GM23338 (cell line): ENCODE measurements around the gene KIFC3. TPM values are rescaled to one million over a fixed set of nuclear protein-coding genes. Genes with fewer than 3 reads are reported as not detected.

ENCODE experiments used
- EZH2 ChIP-seq: fragments of 200-600 bp; sonication (generic); IDR thresholded peaks from one replicate; pipeline ENCODE4 v1.8.0; 2017; ENCODE audit warnings: antibody characterized with exemption, mild to moderate bottlenecking, low read depth; ENCODE audit not compliant: unreplicated experiment
- EZH2phosphoT487 ChIP-seq: fragments of 200-600 bp; sonication (generic); IDR thresholded peaks from one replicate; pipeline ENCODE4 v1.8.1; 2018; ENCODE audit warnings: antibody characterized with exemption; ENCODE audit not compliant: unreplicated experiment
- JUNB ChIP-seq: IDR thresholded peaks from one replicate; pipeline ENCODE4 v1.6.1; 2016; ENCODE audit warnings: antibody characterized with exemption; ENCODE audit not compliant: unreplicated experiment
- NANOG ChIP-seq: IDR thresholded peaks from 2 replicates; pipeline ENCODE4 v1.6.1; 2016; ENCODE audit warnings: antibody characterized with exemption, borderline replicate concordance
- ZNF114 ChIP-seq: fragments of 250-450 bp; sonication (Bioruptor Pico); IDR thresholded peaks from 2 replicates; pipeline ENCODE4 v1.5.0; 2020; ENCODE audit warnings: mild to moderate bottlenecking, moderate library complexity
- polyA plus RNA-seq: library from polyadenylated mRNA; unstranded; fragments of >200 nt; fragmentation: Nextera tagmentation; extraction: Ambion mirVana; gene quantifications from 2 replicates; pipeline ENCODE4 v1.2.1, GENCODE V29; 2016
- total RNA-seq: library from RNA; depleted of rRNA; stranded (reverse); fragments of >200 nt; shearing (Covaris generic); gene quantifications from 2 replicates; pipeline ENCODE4 v1.2.3, GENCODE V29; 2014
- TF ChIP-seq, protein P1 (sequence below): fragments of 250-450 bp; sonication (Bioruptor Pico); IDR thresholded peaks from 2 replicates; pipeline ENCODE4 v1.5.0; 2020; ENCODE audit warnings: mild to moderate bottlenecking, moderate library complexity
- TF ChIP-seq, protein P2 (sequence below): IDR thresholded peaks from 2 replicates; pipeline ENCODE4 v1.6.1; 2016; ENCODE audit warnings: antibody characterized with exemption
- TF ChIP-seq, protein P3 (sequence below), 2 experiments: fragments of 200-600 bp in 1 of 2; sonication (generic) in 1 of 2; conservative IDR thresholded peaks; 2 replicates each; pipeline versions ENCODE4 v1.5.1 to v1.6.1; 2016 to 2017; ENCODE audit warnings: antibody characterized with exemption in 2 of 2, low read depth in 2 of 2, mild to moderate bottlenecking in 2 of 2, moderate library complexity in 1 of 2

Gene KIFC3
- total and polyA plus RNA-seq, 2 experiments from 2014 or later = 4.4 to 12.5 TPM

DNA sequence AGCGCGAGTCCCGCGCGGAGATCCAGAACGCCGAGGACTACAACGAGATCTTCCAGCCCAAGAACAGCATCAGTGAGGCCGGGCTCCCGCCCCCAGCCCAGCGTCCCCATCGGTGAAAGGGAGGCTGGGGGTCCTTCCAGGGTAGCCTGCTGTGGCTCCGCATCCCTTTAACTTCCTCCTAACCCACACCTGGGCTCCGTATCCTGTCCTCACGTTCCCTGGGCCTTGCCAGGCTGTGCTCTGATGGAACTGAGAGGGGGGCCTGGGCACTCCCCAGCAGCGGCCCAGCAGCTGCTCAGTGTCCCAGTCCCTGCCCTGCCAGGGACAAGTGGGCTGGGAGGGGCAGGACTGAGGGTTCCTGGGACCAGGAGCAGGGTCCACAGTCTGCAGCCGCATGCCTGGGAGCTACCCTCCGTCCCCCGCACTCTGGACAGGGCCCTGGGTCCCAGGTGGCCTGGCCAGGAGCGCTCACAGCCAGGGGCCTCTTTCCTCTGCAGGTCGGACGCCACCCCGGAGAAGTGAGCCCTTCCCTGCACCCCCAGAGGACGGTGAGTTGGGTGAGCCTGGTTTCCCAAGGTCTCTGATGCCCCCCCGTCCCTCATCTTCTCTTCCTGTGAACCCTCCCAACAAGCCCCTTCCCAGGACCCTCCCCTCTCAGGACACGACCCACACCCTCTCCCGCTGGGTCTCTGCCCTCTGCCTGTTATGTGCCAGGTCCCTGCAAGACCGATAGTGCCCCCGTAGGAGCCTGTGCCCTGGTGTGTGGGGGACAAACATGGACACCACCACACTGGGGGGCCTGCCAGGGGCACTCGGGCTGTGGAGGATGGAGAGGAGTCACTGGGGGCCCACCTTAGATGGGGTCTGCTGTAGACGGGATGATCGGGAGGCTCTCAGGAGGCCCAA is 48.6 kb downstream of the KIFC3 start (continued):
- TF ChIP-seq, protein P1, sequence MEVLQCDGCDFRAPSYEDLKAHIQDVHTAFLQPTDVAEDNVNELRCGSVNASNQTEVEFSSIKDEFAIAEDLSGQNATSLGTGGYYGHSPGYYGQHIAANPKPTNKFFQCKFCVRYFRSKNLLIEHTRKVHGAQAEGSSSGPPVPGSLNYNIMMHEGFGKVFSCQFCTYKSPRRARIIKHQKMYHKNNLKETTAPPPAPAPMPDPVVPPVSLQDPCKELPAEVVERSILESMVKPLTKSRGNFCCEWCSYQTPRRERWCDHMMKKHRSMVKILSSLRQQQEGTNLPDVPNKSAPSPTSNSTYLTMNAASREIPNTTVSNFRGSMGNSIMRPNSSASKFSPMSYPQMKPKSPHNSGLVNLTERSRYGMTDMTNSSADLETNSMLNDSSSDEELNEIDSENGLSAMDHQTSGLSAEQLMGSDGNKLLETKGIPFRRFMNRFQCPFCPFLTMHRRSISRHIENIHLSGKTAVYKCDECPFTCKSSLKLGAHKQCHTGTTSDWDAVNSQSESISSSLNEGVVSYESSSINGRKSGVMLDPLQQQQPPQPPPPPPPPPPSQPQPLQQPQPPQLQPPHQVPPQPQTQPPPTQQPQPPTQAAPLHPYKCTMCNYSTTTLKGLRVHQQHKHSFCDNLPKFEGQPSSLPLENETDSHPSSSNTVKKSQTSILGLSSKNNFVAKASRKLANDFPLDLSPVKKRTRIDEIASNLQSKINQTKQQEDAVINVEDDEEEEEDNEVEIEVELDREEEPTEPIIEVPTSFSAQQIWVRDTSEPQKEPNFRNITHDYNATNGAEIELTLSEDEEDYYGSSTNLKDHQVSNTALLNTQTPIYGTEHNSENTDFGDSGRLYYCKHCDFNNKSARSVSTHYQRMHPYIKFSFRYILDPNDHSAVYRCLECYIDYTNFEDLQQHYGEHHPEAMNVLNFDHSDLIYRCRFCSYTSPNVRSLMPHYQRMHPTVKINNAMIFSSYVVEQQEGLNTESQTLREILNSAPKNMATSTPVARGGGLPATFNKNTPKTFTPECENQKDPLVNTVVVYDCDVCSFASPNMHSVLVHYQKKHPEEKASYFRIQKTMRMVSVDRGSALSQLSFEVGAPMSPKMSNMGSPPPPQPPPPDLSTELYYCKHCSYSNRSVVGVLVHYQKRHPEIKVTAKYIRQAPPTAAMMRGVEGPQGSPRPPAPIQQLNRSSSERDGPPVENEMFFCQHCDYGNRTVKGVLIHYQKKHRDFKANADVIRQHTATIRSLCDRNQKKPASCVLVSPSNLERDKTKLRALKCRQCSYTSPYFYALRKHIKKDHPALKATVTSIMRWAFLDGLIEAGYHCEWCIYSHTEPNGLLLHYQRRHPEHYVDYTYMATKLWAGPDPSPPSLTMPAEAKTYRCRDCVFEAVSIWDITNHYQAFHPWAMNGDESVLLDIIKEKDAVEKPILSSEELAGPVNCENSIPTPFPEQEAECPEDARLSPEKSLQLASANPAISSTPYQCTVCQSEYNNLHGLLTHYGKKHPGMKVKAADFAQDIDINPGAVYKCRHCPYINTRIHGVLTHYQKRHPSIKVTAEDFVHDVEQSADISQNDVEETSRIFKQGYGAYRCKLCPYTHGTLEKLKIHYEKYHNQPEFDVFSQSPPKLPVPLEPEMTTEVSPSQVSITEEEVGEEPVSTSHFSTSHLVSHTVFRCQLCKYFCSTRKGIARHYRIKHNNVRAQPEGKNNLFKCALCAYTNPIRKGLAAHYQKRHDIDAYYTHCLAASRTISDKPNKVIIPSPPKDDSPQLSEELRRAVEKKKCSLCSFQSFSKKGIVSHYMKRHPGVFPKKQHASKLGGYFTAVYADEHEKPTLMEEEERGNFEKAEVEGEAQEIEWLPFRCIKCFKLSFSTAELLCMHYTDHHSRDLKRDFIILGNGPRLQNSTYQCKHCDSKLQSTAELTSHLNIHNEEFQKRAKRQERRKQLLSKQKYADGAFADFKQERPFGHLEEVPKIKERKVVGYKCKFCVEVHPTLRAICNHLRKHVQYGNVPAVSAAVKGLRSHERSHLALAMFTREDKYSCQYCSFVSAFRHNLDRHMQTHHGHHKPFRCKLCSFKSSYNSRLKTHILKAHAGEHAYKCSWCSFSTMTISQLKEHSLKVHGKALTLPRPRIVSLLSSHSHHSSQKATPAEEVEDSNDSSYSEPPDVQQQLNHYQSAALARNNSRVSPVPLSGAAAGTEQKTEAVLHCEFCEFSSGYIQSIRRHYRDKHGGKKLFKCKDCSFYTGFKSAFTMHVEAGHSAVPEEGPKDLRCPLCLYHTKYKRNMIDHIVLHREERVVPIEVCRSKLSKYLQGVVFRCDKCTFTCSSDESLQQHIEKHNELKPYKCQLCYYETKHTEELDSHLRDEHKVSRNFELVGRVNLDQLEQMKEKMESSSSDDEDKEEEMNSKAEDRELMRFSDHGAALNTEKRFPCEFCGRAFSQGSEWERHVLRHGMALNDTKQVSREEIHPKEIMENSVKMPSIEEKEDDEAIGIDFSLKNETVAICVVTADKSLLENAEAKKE (CRISPR knock-in tag) = no peak
- TF ChIP-seq, protein P2, sequence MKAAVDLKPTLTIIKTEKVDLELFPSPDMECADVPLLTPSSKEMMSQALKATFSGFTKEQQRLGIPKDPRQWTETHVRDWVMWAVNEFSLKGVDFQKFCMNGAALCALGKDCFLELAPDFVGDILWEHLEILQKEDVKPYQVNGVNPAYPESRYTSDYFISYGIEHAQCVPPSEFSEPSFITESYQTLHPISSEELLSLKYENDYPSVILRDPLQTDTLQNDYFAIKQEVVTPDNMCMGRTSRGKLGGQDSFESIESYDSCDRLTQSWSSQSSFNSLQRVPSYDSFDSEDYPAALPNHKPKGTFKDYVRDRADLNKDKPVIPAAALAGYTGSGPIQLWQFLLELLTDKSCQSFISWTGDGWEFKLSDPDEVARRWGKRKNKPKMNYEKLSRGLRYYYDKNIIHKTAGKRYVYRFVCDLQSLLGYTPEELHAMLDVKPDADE = no peak
- TF ChIP-seq JUNB (no peak), EZH2phosphoT487 (no peak), EZH2 (no peak), NANOG (no peak), ZNF114 (no peak)
- TF ChIP-seq, protein P3, sequence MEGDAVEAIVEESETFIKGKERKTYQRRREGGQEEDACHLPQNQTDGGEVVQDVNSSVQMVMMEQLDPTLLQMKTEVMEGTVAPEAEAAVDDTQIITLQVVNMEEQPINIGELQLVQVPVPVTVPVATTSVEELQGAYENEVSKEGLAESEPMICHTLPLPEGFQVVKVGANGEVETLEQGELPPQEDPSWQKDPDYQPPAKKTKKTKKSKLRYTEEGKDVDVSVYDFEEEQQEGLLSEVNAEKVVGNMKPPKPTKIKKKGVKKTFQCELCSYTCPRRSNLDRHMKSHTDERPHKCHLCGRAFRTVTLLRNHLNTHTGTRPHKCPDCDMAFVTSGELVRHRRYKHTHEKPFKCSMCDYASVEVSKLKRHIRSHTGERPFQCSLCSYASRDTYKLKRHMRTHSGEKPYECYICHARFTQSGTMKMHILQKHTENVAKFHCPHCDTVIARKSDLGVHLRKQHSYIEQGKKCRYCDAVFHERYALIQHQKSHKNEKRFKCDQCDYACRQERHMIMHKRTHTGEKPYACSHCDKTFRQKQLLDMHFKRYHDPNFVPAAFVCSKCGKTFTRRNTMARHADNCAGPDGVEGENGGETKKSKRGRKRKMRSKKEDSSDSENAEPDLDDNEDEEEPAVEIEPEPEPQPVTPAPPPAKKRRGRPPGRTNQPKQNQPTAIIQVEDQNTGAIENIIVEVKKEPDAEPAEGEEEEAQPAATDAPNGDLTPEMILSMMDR (conservative IDR thresholded peaks at IDR 0.05; ENCODE audit: low read depth in 2 of 2) = no peak
